Lower leg skin (tissue), 4 donors: ENCODE results near the gene SHROOM1. TPM values are rescaled to one million over a fixed set of nuclear protein-coding genes. Genes with fewer than 3 reads are reported as not detected.

Experiments used
- DNase-seq, 2 donors: peaks; one replicate each; pipeline ENCODE4 v3.0.0-alpha.2; 2019; ENCODE audit warnings: low spot score in 2 of 2
- H3K4me3 ChIP-seq: fragments of 200-600 bp; sonication (generic); 2 replicates; pipeline ENCODE4 v1.5.1; 2017; ENCODE audit warnings: mild to moderate bottlenecking, low read depth; ENCODE audit not compliant: poor library complexity, severe bottlenecking
- CTCF ChIP-seq, 3 donors: fragments of 450-650 bp; IDR thresholded peaks; one replicate each; pipeline ENCODE4 v1.5.1; 2016; ENCODE audit warnings: antibody characterized with exemption in 3 of 3, mild to moderate bottlenecking in 3 of 3, moderate library complexity in 2 of 3
- POLR2A ChIP-seq, 2 donors: fragments of 450-650 bp; IDR thresholded peaks; one replicate each; pipeline ENCODE4 v1.6.1; 2016 to 2017; ENCODE audit warnings: antibody characterized with exemption in 2 of 2, mild to moderate bottlenecking in 1 of 2, moderate library complexity in 1 of 2
- WGBS, 2 donors: methylation state at CpG; one replicate each; pipeline ENCODE4 v1.1.5; 2018; 5-methylcytosine and 5-hydroxymethylcytosine counted together
- intact Hi-C: fragments of 100-400 bp; cut with DNase I; formaldehyde crosslinking; loops from one replicate; pipeline ENCODE4 v1.15.0; 2023; ENCODE audit warnings: low total_unique reads
- total RNA-seq, 4 donors: library from RNA; depleted of rRNA; stranded (reverse); fragments of >200 nt; gene quantifications; one replicate each; pipeline ENCODE4 v1.1.0, GENCODE V29; 2016

Gene SHROOM1
- total RNA-seq, 4 donors from 2014 or later: 1.2 to 3.8 (median 2.2) TPM

GRCh38 chr5:132849347-132849746 lies 18.9 kb upstream of the SHROOM1 start:
- no peak for DNase-seq
- WGBS, 2 donors: 68 to 74% methylated on average over 1 of the region's 1 CpG
- intact Hi-C loops: no loop called here
- H3K4me3 ChIP-seq: no peak overlapping the region
- no peak for TF ChIP-seq CTCF (IDR thresholded peaks at IDR 0.05)
- TF ChIP-seq POLR2A (IDR thresholded peaks at IDR 0.05): no peak

- no peak overlapping the region for H3K4me3 ChIP-seq
- WGBS, 2 donors: 92 to 94% methylated on average over 8 of the region's 8 CpGs
- no peak for DNase-seq
- intact Hi-C loops: no loop called here
- no peak for TF ChIP-seq POLR2A (IDR thresholded peaks at IDR 0.05)
- TF ChIP-seq CTCF (IDR thresholded peaks at IDR 0.05): no peak
These were observed 17.8 kb upstream of the SHROOM1 start for GRCh38 chr5:132848270-132848669.

GRCh38 chr5:132841305-132841704 lies 10.9 kb upstream of the SHROOM1 start:
- WGBS, 2 donors: 62 to 81% methylated on average over 4 of the region's 4 CpGs
- TF ChIP-seq CTCF (IDR thresholded peaks at IDR 0.05) (no peak), POLR2A (IDR thresholded peaks at IDR 0.05) (no peak)
- DNase-seq: no peak
- intact Hi-C loops: no loop called here
- H3K4me3 ChIP-seq: no peak overlapping the region

- 76 to 82% methylated on average over 1 of the region's 1 CpG for WGBS, 2 donors
- no peak overlapping the region for H3K4me3 ChIP-seq
- intact Hi-C loops: no loop called here
- TF ChIP-seq POLR2A (IDR thresholded peaks at IDR 0.05) (no peak), CTCF (IDR thresholded peaks at IDR 0.05) (no peak)
- no peak for DNase-seq
These were observed 10.4 kb upstream of the SHROOM1 start for GRCh38 chr5:132840896-132841295.

GRCh38 chr5:132840313-132840712 lies 9.9 kb upstream of the SHROOM1 start:
- 64 to 86% methylated on average over 3 of the region's 3 CpGs for WGBS, 2 donors
- no peak for DNase-seq
- intact Hi-C loops: no loop called here
- TF ChIP-seq POLR2A (IDR thresholded peaks at IDR 0.05) (no peak), CTCF (IDR thresholded peaks at IDR 0.05) (no peak)
- no peak overlapping the region for H3K4me3 ChIP-seq
